Epithelial cell of prostate (primary cell): ENCODE measurements around the gene BAHCC1.

Experiments
- DNase-seq: peaks from one replicate; pipeline ENCODE4 v3.0.0-alpha.2; 2011; ENCODE audit warnings: low read depth, low spot score
- H3K27ac ChIP-seq: fragments of 450-650 bp; 2 replicates; pipeline ENCODE4 v1.5.1; 2017; ENCODE audit warnings: mild to moderate bottlenecking

The BAHCC1 gene

DNA sequence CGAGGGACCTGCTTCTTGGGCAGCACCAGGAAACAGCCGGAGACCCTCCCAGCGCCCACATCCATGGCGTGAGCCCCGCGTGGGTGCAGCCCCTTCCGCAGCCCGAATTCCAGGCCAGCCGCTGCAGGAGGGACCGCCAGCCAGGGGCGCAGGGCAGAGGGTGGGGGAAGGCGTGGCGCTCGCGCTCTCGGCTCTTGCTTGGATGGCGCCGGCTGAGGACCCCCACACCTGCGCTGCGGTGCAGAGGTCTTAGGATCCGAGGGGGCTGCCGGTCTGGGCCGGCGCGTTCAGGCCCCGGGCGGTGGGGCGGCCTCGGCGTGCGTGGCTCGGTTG, 88.6 kb downstream of the BAHCC1 start:
- DNase-seq: no peak
- no peak overlapping the region for H3K27ac ChIP-seq

DNA sequence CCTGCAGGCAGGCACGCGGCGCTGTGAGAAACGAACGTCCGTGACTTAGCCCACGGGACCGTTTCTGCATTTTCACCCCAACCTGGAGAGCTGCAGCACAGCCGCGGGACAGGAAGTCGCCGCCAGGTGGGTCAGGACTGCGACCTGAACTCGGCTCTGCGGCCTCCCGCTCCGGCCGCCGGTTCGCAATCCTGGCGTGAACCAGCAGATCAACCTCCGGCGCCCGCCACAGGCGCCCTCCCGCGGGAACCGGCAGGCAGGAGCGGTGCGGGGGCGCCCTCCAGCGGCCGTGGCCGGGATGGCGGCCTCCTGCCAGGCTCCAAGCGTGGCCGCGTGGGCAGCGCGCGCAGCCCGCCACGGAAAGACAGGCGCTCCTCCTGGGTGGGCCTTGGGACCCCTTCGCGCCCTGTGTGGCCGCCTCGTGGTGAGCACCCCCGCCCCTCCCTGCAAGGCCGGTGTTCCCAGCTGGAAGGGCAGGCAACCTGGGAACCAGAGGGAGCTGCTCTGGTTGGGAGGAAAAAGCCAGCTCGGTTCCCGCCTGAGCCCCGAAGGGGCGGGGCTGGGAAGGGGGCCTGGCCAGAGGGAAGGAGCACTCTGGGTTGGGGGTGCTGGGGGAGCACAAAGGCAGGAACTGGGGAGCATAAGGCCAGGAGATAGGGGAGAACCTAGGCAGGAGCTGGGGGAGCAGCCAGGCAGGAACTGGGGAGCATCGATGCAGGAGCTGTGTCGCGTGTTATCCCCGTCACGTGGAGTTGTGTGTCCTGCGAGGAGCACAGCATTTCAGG, 89.1 kb downstream of the BAHCC1 start:
- DNase-seq: no peak
- H3K27ac ChIP-seq: no peak overlapping the region

DNA sequence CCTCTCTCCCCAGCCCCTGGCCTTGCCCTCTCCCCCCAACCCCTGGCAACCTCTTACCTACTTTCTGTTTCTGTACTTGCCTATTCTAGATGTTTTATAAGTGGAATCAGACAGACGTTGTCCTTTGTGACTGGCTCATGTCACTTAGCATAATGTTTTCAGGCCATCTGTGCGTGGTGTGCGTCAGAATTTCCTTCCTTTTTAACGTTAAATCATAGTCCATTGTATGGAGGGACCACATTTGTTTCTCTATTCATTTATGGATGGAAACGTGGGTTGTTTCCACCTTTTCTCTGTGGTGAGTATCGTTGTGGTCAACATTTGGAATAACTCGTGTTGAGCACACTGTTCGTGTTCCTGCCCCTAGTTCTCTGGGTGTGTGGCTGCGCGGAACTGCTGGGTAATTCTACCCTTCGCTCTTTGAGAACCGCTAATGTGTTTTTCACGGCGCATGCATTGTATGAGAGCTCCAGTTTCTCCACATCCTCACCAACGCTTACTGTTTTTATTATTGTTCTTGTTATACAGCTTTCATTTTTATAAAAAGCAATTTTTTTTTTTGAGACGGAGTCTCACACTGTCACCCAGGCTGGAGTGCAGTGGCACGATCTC, 91.0 kb downstream of the BAHCC1 start:
- DNase-seq: no peak
- H3K27ac ChIP-seq: no peak overlapping the region

DNA sequence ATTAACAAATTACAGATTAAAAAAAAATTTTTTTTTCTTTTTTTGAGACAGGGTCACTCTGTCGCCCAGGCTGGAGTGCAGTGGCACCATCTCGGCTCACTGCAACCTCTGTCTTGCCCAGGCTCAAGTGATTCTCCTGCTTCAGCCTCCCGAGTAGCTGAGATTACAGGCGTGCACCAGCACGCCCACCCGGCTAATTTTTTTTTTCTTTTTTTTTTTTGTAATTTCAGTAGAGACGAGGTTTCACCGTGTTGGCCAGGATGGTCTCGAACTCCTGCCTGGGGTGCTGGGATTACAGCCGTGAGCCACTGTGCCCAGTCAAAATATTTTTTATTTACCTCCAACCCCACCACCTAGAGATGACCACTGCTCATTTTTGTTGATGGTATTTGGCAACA, 91.8 kb downstream of the BAHCC1 start:
- H3K27ac ChIP-seq: no peak overlapping the region
- DNase-seq: no peak

DNA sequence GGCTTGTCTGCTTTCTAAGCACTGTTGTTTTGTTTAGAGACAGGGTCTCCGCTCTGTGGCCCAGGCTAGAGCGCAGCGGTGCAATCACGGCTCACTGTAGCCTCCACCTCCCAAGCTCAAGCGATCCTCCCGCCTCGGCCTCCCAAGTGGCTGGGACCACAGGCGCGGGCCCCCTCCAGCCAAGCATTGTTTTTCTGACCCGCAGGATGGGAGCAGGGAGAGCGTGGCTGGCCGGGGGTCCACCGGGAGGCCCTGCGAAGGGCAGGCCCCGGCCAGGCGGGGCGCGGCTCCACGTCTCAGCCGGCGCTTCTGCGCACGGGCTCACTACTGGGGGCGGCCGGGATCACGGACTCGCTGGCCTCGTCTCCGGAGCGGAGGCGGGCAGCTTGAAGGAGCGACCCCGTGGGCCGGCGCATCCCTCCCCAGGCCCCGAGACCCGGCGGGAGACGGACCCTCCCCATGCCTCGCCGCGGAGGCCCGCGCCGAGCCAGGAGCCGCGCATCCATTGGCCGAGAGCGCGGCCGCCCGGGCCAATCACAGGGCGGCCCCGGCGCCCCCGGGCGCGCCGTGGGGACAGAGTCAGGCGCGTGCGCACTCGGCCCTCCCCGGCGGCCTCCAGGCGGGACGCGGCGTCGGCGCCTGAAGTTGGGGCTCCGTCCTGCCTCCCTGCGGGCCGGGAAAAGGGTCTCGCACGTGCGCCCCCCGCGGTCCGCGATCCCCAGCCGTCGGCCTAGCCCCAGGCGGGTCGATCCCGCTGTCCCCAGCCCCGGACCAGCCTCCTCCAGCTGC, 92.4 kb downstream of the BAHCC1 start:
- H3K27ac ChIP-seq: no peak overlapping the region
- DNase-seq: no peak

DNA sequence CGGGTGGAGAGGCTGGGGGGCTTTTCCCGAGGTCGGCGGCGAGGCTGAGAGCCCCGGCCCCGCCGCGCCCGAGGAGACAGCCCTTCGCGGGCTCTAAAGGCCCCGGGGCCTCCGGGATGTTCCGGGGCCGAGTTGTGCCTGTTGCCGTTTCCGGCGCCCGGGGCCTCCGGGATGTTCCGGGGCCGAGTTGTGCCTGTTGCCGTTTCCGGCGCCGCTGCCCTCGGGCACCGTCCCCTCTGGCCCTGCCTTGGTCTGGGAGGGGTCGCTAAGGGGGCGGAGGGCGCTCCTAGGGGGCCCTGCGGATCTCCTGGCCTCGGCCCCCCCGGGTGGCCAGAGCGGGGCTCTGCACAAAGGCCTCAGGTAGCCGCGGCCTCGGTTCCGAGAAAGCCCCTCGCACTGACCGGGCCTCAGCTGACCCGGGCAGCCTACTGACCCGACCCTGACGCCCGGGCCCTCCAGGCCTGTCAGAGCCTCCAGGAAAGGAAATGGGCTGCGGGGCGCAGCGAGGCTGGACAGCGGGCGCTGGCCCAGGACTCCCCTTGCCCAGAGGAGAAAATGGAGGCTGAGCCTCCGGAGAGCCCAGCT, 93.1 kb downstream of the BAHCC1 start:
- DNase-seq: no peak
- H3K27ac ChIP-seq: no peak overlapping the region

DNA sequence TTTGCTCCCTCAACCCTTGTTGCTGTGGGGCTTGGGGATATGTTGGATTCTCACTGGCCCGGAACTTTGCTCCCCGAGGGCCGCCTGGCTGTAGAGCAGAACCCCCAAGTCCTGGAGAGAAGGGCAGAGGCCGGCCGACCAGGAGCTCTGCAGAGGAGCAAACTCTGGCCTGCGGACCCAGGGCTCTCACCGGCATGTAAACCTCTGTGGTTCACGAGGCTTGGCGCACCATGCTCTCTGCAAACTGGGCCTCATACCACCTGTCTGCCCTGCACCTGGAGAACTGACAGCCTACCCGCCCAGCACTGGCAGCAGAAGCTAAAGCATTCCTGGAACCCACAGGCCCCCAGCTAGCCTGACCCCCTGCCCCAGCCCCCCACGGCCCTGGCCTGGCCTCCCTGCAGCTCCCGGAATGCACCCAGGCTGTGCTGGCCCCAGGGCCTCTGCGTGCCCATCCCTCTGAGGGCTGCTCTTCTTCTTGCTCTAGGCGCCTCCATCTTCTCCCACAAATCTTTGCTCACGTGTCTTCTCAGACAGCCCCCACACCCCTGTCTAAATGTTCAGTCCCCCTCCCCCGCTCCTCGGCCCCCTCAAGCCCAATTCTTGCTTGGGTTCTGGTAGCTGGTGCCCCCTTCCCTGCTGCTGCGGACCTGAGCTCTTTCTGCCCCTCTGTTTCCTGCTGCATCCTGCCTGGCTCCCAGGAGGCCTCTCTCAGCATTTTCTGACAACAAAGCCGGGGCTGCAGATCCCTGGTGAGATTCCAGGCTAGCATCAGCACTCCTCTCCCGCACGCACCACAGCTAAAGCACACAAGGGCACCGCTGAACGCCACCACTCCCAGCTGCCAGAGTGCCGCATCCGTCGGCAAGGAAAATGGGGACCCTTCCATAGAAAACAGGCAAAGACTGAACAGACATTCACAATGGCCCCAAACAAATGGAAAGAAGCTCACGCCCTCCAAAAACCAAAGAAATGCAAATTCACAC, 94.0 kb downstream of the BAHCC1 start:
- DNase-seq: no peak
- H3K27ac ChIP-seq: no peak overlapping the region

DNA sequence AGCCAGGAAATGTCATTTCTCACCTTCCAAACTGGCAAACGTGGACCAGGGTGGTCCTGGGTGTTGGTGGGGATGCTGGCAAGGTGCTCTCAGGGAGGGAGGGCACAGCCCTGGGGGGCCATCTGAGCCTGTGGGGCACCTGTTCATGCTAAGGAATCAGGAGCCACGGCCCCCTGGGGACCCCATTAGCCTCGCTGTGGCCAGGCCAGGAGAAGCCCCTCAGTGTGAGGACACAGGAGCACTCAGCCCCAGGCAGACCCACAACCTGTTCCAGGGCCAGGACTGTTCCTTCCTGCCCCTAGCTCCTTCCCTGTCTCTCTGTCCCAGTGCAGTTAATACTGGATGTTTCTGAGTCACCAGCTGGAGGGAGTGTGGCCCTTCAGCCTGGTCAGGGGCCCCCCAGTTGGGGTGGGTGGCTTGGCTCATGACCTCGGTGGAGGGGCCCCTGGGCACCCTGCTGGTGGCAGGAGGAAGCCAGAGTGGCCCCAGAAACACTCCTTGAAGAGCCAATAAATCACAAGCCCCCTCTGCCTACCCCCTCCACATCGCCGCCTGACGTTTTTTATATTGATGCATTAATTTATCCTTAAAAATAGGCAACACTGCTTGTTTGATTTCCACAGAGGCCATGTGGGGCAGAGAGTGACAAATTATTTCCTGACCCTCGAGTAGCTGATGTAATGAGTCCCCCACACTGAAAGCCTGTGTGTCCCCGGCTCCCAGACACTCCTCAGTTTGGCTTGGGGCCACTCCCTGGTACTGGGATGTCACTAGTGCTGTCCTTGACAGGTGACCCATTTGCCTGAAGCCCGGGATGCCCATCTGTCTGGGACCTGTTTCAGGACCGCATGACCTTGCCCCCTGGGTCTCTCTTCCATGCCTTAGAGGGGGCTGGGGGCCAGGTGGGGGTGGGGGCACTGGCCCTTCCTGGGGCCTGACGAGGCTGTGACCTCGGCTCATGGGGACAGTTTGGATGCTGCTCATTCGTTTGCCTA, 95.0 kb downstream of the BAHCC1 start:
- DNase-seq: no peak
- no peak overlapping the region for H3K27ac ChIP-seq

DNA sequence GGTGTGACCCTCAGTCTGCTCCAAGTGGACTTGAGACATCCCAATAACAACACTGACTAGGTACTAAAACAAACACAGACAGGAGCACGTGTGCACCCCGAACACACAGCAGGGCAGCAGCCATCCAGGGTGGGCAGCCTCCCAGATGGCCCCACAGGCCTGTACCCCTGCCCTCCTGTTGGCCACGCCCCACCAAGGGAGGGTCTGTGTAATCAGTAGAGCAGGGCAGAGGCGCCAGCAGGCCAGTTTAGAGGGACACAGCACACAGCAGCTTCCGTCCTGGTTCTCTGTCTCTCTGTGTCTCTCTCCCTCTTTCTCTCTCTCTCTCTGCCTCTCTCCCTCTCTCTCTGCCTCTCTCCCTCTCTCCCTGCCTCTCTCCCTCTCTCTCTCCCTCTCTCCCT, 95.9 kb downstream of the BAHCC1 start:
- no peak for DNase-seq
- no peak overlapping the region for H3K27ac ChIP-seq

DNA sequence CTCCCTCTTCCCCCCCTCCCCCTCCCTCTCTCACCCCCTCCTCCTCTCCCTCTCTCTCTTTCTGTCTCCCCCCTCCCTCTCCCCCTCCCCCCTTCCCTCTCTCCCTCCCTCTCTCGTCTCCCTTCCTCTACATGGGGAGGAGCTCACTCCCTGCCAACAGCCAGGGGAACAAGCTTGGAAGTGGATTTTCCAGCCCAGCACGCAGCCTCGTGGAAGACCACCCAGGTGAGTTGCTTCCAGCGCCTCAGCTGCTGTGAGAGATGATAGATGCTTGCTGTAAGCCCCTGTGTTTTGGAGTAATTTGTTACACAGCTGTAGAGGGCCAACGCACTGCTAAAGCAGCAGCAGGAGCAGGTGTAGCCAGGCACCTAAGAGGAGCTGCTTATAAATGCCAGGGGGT, 96.5 kb downstream of the BAHCC1 start:
- H3K27ac ChIP-seq: no peak overlapping the region
- no peak for DNase-seq

DNA sequence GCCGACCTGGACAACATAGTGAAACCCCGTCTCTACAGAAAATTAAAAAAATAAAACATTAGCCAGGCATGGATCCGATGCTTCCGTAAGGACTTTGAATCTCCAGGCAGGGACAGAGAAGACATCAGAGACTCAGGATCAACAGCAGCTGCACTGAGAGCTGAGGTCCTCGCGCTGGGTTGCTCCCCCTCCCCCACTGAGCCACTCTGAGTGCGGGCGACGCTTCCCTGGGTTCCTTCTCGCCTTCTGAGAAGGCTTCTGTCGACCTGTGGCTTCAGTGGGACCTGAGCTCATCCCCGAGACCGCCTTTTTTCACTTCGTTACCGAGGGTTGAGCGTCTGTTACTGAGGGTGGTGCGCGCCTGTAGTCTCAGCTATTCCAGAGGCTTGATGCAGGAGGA, 96.9 kb downstream of the BAHCC1 start:
- no peak for DNase-seq
- no peak overlapping the region for H3K27ac ChIP-seq

DNA sequence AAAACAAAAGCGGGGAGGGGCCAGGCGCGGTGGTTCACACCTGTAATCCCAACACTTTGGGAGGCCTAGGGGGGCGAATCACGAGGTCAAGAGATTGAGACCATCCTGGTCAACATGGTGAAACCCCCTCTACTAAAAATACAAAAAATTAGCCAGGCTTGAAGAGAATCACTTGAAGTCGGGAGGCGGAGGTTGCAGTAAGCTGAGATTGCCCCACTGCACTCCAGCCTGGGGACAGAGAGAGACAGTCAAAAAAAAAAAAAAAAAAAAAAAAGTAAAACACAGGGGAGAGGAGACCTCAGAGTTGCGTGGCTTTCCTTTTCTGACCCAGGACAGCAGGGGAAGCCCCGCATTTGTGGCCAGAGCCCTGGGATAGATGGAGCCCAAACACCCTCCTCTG, 97.4 kb downstream of the BAHCC1 start:
- DNase-seq: no peak
- H3K27ac ChIP-seq: no peak overlapping the region

DNA sequence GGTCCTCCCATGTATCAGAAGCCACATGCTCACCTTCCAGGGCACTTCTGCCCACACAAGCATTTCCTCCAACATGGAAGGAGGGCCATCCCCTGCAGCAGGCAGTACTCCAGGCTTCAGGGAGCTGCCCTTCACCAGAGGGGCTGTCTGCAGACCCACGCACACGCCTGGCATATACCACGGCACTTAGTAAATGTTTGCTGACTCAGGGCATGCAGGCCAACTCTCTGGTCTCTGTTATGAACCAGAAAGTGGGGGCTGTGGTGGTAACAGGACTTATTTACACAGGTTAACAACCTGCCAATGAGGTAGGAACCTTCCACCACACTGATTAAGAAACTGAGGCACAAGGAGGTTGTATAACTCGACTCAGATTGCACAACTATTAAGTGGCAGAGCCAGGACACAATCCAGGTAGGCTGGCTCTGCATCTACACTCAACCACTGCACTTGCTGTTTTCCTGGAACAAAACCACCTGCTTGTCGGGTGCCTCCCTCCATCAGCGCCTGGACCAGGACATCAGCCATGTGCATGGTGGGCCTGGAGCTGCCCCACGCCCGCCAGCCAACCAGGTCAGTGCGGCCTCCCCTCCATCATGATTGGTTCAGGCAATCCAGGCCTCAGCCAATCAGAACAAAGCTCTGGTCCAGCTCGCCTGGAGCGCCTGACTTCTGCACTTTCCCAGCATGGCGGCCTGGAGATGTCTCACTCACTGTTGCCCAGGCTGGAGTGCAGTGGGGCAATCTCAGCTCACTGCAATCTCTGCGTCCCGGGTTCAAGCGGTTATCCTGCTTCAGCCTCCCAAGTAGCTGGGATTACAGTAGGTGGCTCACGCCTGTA, 98.2 kb downstream of the BAHCC1 start:
- no peak for DNase-seq
- no peak overlapping the region for H3K27ac ChIP-seq

DNA sequence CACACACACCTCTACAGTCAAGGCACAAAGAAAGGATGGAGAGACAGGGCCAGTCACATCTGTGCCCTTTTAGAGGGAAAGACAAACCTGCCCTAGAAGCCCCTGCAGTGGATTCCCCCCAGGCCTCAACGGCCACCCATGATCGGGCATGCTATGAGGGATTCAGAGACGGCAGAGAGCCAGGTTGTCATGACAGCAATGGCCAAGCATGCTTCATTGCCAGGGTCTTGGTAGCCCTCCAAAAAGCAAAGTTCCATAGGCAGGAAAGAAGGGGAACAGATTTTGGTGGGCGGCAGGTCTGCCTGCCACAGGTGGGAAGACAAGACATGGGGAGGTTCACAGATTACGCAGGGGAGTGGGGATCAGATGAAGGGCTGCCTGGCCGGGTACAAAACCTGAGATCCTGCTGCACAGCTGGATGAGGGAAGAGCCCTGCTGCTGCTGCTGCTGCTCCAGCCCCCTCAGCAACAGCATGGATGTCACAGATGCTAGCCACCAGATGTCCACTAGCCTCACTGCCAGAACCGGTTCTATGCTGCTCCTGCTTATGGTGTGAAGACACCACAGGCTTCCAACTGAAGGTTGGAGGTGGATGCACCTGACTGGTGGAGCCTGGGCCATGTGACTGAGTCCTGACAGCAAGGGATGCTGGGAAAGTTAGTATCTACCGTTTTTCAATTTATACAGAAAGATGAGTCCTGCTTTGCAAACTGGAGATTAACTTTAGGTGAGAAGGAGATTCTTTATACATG, 99.5 kb downstream of the BAHCC1 start:
- no peak for DNase-seq

DNA sequence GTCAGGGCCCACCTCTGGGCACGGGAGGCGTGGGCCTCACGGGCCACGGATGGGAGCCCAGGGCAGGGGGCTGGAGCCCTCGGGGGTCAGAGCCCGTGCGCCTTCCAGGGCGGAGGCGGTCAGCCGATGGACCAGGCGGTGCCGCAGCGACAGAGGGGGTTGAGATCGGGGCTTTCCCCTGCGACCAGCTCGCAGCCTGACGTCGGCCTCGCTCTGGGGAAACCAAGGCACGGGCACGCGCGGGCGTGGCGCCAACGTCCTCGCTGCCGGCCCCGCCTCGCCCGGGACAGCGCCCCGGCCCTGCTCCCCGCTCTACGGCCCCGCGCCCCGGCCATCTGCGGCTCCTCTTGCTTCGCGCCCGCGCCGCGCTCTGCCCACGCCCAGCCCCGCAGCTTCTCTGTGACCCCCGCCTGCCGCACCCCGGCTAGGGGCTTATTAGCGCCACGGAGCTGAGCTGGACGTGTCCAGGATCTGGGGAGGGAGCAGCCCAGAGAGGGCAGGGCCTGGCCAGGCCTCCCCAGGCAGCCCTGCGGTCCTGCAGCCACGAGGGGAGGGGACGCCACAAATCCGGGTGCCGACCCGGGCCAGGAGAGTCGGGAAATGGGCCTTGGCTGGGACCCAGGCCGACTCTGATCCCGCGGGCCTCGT, 103.8 kb downstream of the BAHCC1 start:
- no peak overlapping the region for H3K27ac ChIP-seq

More for the DNA sequence above, 99.5 kb downstream of the BAHCC1 start:
- H3K27ac ChIP-seq: no peak overlapping the region

DNA sequence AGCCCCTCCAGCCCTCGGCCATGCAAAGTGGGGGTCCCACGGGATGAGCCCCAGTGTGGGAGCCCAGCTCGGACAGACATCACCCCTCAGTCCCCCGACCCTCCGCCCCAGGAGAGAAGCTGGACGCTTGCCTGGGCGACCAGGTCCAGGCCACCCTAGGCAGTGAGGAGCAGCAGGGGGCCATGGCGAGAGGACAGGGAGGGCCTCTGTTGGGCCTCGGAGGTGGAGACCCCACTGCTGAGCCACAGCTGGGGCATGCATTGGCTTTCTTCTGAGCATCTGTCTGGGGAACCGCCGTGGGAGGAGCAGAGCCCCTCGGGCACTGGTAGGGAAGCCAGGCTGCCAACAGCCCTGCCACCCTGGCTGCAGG, 104.3 kb downstream of the BAHCC1 start:
- H3K27ac ChIP-seq: no peak overlapping the region
- DNase-seq: no peak

More for the DNA sequence above, 103.8 kb downstream of the BAHCC1 start:
- DNase-seq: no peak

DNA sequence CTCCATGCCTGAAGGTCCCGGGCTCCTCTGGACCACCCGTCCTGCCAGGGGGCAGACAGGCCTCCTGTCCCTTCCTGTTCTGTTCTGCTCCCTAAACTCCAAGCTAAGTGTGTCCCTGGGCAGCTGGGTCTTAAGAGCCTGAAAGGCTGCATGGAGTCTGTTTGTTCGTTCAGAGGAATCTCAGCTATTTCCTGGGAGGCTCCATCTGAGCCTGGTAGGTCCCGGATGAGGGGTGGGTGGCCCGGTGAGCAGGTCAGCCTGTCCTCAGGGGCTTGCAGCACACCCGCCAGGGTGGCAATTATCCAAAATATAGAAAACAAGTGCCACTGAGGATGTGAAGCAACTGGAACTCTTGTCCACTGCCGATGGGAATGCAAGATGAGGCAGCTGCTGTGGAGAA, 104.8 kb downstream of the BAHCC1 start:
- H3K27ac ChIP-seq: no peak overlapping the region
- DNase-seq: no peak
